ENCODE data around the gene SCLY. TPM values are rescaled to one million over a fixed set of nuclear protein-coding genes. Genes with fewer than 3 reads are reported as not detected.

Gene SCLY
- total and polyA plus RNA-seq, 2 donors (not counting 1 experiment from before 2014, with no cell fraction given) = 5.3 to 16.5 TPM

- Histone ChIP-seq H3K79me2 (ENCODE audit: control insufficient read depth, insufficient read depth, low read length) (no peaks in the 10 kb centered on the region), H3K4me2 (ENCODE audit: extremely low read depth, insufficient read depth, low read length) (no peak overlapping the region), H3K4me1 (ENCODE audit: control insufficient read depth, extremely low read depth, insufficient read depth, low read length) (no peaks in the 10 kb centered on the region), H4K20me1 (ENCODE audit: control insufficient read depth, extremely low read depth, insufficient read depth, low read length) (no peaks in the 10 kb centered on the region), H3K9ac (ENCODE audit: insufficient read depth, low read length) (no peak overlapping the region), H3K9me3 (ENCODE audit: control insufficient read depth, insufficient read depth, low read depth, low read length) (no peaks in the 10 kb centered on the region), H3K4me3 (replicated peaks in 1 of 4; ENCODE audit: control extremely low read depth in 1 of 4, insufficient read depth in 1 of 4, low read depth in 3 of 4, low read length in 4 of 4) (no peak overlapping the region), H3K36me3 (ENCODE audit: control insufficient read depth, insufficient read depth, low read length) (peaks cover 2% of the 10 kb centered on the region), H2AFZ (ENCODE audit: low read length) (no peak overlapping the region), H3K27ac (ENCODE audit: insufficient read depth, low read length) (no peak overlapping the region), H3K27me3 (ENCODE audit: control insufficient read depth, insufficient read depth, low read length) (no peaks in the 10 kb centered on the region)
- DNase-seq (ENCODE audit: low read depth in 2 of 2) = no peak
- TF ChIP-seq CTCF (conservative IDR thresholded peaks at IDR 0.05 in 1 of 2, IDR thresholded peaks at IDR 0.05 in 1 of 2; ENCODE audit: low read depth in 1 of 2, low read length in 2 of 2) = no peak
- TF ChIP-seq EZH2 (IDR thresholded peaks at IDR 0.05; ENCODE audit: low read length, missing control alignments) = no peak
Observed at GRCh38 chr2:238085899-238086298, 25.1 kb downstream of the SCLY start.

- TF ChIP-seq CTCF (conservative IDR thresholded peaks at IDR 0.05 in 1 of 2, IDR thresholded peaks at IDR 0.05 in 1 of 2; ENCODE audit: low read depth in 1 of 2, low read length in 2 of 2) (no peak), EZH2 (IDR thresholded peaks at IDR 0.05; ENCODE audit: low read length, missing control alignments) (no peak)
- no peaks in the 10 kb centered on the region for H3K79me2 ChIP-seq (ENCODE audit: control insufficient read depth, insufficient read depth, low read length)
Observed at GRCh38 chr2:238087211-238087610, 26.4 kb downstream of the SCLY start.

GRCh38 chr2:238090887-238091286, 30.1 kb downstream of the SCLY start:
- no peak overlapping the region for H3K4me2 ChIP-seq (ENCODE audit: extremely low read depth, insufficient read depth, low read length)
- DNase-seq (ENCODE audit: low read depth in 2 of 2) = no peak
- H3K4me1 ChIP-seq (ENCODE audit: control insufficient read depth, extremely low read depth, insufficient read depth, low read length) = no peaks in the 10 kb centered on the region
- H3K27me3 ChIP-seq (ENCODE audit: control insufficient read depth, insufficient read depth, low read length) = no peaks in the 10 kb centered on the region
- no peak for TF ChIP-seq EZH2 (IDR thresholded peaks at IDR 0.05; ENCODE audit: low read length, missing control alignments)
- no peak for TF ChIP-seq CTCF (conservative IDR thresholded peaks at IDR 0.05 in 1 of 2, IDR thresholded peaks at IDR 0.05 in 1 of 2; ENCODE audit: low read depth in 1 of 2, low read length in 2 of 2)
- no peaks in the 10 kb centered on the region for H4K20me1 ChIP-seq (ENCODE audit: control insufficient read depth, extremely low read depth, insufficient read depth, low read length)
- no peak overlapping the region for H3K9ac ChIP-seq (ENCODE audit: insufficient read depth, low read length)
- H3K36me3 ChIP-seq (ENCODE audit: control insufficient read depth, insufficient read depth, low read length) = no peaks in the 10 kb centered on the region
- no peak overlapping the region for H3K4me3 ChIP-seq (replicated peaks in 1 of 4; ENCODE audit: control extremely low read depth in 1 of 4, insufficient read depth in 1 of 4, low read depth in 3 of 4, low read length in 4 of 4)
- no peaks in the 10 kb centered on the region for H3K9me3 ChIP-seq (ENCODE audit: control insufficient read depth, insufficient read depth, low read depth, low read length)
- no peak overlapping the region for H3K27ac ChIP-seq (ENCODE audit: insufficient read depth, low read length)
- no peak overlapping the region for H2AFZ ChIP-seq (ENCODE audit: low read length)
- H3K79me2 ChIP-seq (ENCODE audit: control insufficient read depth, insufficient read depth, low read length) = no peaks in the 10 kb centered on the region

More at GRCh38 chr2:238087211-238087610, 26.4 kb downstream of the SCLY start:
- Histone ChIP-seq H4K20me1 (ENCODE audit: control insufficient read depth, extremely low read depth, insufficient read depth, low read length) (no peaks in the 10 kb centered on the region), H3K4me3 (replicated peaks in 1 of 4; ENCODE audit: control extremely low read depth in 1 of 4, insufficient read depth in 1 of 4, low read depth in 3 of 4, low read length in 4 of 4) (no peak overlapping the region), H2AFZ (ENCODE audit: low read length) (no peak overlapping the region), H3K4me2 (ENCODE audit: extremely low read depth, insufficient read depth, low read length) (no peak overlapping the region), H3K9ac (ENCODE audit: insufficient read depth, low read length) (no peak overlapping the region), H3K4me1 (ENCODE audit: control insufficient read depth, extremely low read depth, insufficient read depth, low read length) (no peaks in the 10 kb centered on the region), H3K27ac (ENCODE audit: insufficient read depth, low read length) (no peak overlapping the region), H3K27me3 (ENCODE audit: control insufficient read depth, insufficient read depth, low read length) (no peaks in the 10 kb centered on the region), H3K36me3 (ENCODE audit: control insufficient read depth, insufficient read depth, low read length) (no peaks in the 10 kb centered on the region), H3K9me3 (ENCODE audit: control insufficient read depth, insufficient read depth, low read depth, low read length) (no peaks in the 10 kb centered on the region)
- DNase-seq (ENCODE audit: low read depth in 2 of 2) = no peak
